Right lobe of liver (tissue), 6 donors: ENCODE results near the gene TOGARAM2. TPM values are rescaled to one million over a fixed set of nuclear protein-coding genes. Genes with fewer than 3 reads are reported as not detected.

Source experiments
- ATAC-seq, 4 donors: fragments of 200-7000 bp; cut with Tn5 transposase; one replicate each; pipeline ENCODE4 v1.9.1; 2020; ENCODE audit warnings: mild to moderate bottlenecking in 4 of 4, moderate library complexity in 4 of 4
- DNase-seq, 3 donors: peaks; one replicate each; pipeline ENCODE4 v3.0.0-alpha.2; 2020
- H3K27ac ChIP-seq, 3 donors: fragments of 200-600 bp; one replicate each; pipeline ENCODE4 v1.8.0; 2022
- H3K27me3 ChIP-seq, 2 donors: fragments of 200-600 bp; one replicate each; pipeline ENCODE4 v1.8.0; 2022
- H3K36me3 ChIP-seq, 4 donors: fragments of 200-600 bp; sonication (generic) in 1 of 4; one replicate each; pipeline versions ENCODE4 v1.5.1 to v1.8.0; 2017 to 2022; ENCODE audit warnings: control low read depth in 1 of 4
- H3K4me1 ChIP-seq, 4 donors: fragments of 200-600 bp; sonication (generic) in 1 of 4; one replicate each; pipeline versions ENCODE4 v1.5.1 to v1.8.0; 2017 to 2022; ENCODE audit warnings: control low read depth in 1 of 4
- H3K4me3 ChIP-seq, 3 donors: fragments of 200-600 bp; one replicate each; pipeline ENCODE4 v1.8.0; 2022
- H3K9me3 ChIP-seq, 4 donors: fragments of 200-600 bp; sonication (generic) in 1 of 4; one replicate each; pipeline versions ENCODE4 v1.5.1 to v1.8.0; 2017 to 2022; ENCODE audit warnings: control low read depth in 1 of 4
- POLR2A ChIP-seq: fragments of 450-650 bp; IDR thresholded peaks from one replicate; pipeline ENCODE4 v1.6.1; 2017; ENCODE audit warnings: antibody characterized with exemption, mild to moderate bottlenecking
- WGBS: methylation state at CpG from one replicate; pipeline ENCODE4 v1.1.6; 2018; ENCODE audit warnings: low coverage, low lambda C conversion rate; ENCODE audit not compliant: insufficient coverage; ENCODE audit errors: missing lambda C conversion rate; 5-methylcytosine and 5-hydroxymethylcytosine counted together
- intact Hi-C, 2 donors: fragments of 100-400 bp; cut with DNase I; formaldehyde crosslinking; loops; one replicate each; pipeline versions ENCODE4 v1.11.2 to v1.14.1; 2022
- total RNA-seq, 6 experiments: library from RNA; depleted of rRNA in 2 of 6; stranded (reverse); fragments of >200 nt in 2 of 6; fragmentation: NEBNext Ultra II Directional in 3 of 6; extraction: Animal tissue kit (Norgen Biotek cat#: 25700) in 3 of 6; gene quantifications; one replicate each; pipeline versions ENCODE4 v1.1.0 to v1.2.4, GENCODE V29; 2016 to 2023
- TF ChIP-seq, protein P1 (sequence below), 4 donors: fragments of 200-600 bp in 3 of 4; fragments of 450-650 bp in 1 of 4; IDR thresholded peaks; one replicate each; pipeline versions ENCODE4 v1.5.1 to v1.8.0; 2016 to 2022; ENCODE audit warnings: antibody characterized with exemption in 4 of 4, mild to moderate bottlenecking in 2 of 4
- donor health status: DM: no; HTN: yes; CAD: no.
- donor health status: DM: no; HTN: no; CAD: no.
- donor health status: DM: no; HTN: no; CAD: no.
- donor health status: DM: no; HTN: yes; CAD: no.
- donor health status: DM: no; HTN: yes; CAD: no.

Gene TOGARAM2
- total RNA-seq, 6 experiments from 2014 or later: 0.06 to 0.37 (median 0.14) TPM; not detected in 1

DNA sequence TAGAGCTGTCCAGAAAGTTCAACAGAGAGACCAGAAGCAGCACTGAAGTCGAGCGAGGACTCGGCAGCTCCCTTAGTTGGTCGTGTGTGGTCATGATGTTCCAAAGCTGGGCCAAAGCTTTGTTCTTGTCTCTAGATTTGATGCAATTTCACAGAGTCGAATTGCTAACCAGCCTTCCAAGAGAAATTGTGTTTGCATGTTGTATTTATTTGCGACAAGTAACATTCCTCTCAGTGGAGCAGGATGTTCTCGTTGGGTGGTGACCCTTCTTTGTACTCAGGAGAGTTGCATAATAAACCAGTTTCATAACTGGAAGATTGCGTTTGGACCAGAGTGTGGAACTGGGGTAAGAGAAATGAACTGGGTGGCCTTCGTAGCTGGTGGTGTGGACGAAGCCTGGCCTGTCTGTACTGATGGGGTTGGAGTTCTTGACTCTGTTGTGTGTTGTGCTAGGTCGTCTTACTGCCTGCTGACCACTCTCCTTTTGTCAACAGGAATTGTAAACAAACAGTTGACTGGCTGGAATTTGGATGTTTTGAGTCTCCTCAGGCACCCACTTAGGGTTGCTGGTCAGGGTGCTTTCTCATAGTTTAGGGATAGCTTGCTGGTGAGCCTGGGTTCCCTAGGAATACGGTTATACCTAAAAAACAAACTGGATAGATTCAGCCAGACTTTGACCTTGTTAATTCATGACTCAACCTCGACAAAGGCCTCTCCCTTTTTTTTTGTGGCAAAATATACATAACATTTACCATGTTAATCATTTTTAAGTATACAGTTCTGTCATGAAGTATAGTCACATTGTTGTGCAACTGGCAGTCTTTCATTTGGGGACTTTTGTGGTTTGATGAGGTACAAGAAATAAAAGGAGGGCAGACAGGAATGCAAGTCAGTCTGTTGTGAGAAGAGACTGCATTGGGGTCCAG lies 28.9 kb upstream of the TOGARAM2 start:
- DNase-seq: peak in 2 of 3 donors; percentile 69 to 71
- Histone ChIP-seq H3K4me1 (peaks cover 0 to 17% (median 7%) of the 10 kb centered on the region in 4 donors), H3K4me3 (no peak overlapping the region), H3K27me3 (no peaks in the 10 kb centered on the region), H3K9me3 (no peaks in the 10 kb centered on the region), H3K27ac (peak overlapping the region in 2 of 3 donors; percentile 75 to 89), H3K36me3 (peaks cover 0 to 11% (median 7%) of the 10 kb centered on the region in 4 donors)
- intact Hi-C loops: no loop called here
- peak; percentile 40 for TF ChIP-seq POLR2A
- TF ChIP-seq, protein P1, sequence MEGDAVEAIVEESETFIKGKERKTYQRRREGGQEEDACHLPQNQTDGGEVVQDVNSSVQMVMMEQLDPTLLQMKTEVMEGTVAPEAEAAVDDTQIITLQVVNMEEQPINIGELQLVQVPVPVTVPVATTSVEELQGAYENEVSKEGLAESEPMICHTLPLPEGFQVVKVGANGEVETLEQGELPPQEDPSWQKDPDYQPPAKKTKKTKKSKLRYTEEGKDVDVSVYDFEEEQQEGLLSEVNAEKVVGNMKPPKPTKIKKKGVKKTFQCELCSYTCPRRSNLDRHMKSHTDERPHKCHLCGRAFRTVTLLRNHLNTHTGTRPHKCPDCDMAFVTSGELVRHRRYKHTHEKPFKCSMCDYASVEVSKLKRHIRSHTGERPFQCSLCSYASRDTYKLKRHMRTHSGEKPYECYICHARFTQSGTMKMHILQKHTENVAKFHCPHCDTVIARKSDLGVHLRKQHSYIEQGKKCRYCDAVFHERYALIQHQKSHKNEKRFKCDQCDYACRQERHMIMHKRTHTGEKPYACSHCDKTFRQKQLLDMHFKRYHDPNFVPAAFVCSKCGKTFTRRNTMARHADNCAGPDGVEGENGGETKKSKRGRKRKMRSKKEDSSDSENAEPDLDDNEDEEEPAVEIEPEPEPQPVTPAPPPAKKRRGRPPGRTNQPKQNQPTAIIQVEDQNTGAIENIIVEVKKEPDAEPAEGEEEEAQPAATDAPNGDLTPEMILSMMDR (IDR thresholded peaks at IDR 0.05): no peak
- 22% methylated on average over 13 of the region's 13 CpGs for WGBS
- peak; percentile 87 to 89 (median 88) for ATAC-seq

GRCh38 chr2:28952836-28953211 lies 28.3 kb upstream of the TOGARAM2 start:
- peak overlapping the region in 2 of 3 donors; percentile 44 to 89 for H3K27ac ChIP-seq
- peak in 2 of 4 donors; percentile 11 to 14 for ATAC-seq
- no peak for DNase-seq
- 44% methylated on average over 5 of the region's 6 CpGs for WGBS
- intact Hi-C loops: no loop called here
- H3K9me3 ChIP-seq: no peaks in the 10 kb centered on the region
- TF ChIP-seq, protein P1 (IDR thresholded peaks at IDR 0.05): peak in 1 of 4 donors; percentile 14
- no peak for TF ChIP-seq POLR2A
- no peaks in the 10 kb centered on the region for H3K27me3 ChIP-seq
- H3K4me1 ChIP-seq: peaks cover 0 to 17% (median 7%) of the 10 kb centered on the region in 4 donors
- H3K36me3 ChIP-seq: peaks cover 0 to 7% (median 2%) of the 10 kb centered on the region in 4 donors
- H3K4me3 ChIP-seq: no peak overlapping the region

DNA sequence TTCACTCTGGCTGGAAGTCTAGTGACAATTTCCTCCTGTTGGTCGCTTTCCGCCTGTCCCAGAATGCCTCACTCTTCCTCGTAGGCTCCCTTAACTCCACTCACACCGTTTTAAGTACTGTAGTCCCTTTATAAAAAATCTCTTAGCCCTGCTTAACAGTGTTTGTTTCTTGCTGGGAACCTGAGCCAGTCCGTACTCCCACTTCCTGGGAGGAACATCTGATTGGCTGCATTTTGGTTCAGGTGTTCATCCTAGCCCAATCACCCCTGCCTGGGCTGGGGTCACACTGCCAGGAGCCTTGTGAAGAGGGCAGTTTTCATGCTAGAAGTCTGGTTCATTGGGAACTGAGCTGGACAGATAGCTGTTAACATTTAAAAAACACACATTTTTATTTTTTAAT lies 25.6 kb upstream of the TOGARAM2 start:
- intact Hi-C loops: no loop called here

DNA sequence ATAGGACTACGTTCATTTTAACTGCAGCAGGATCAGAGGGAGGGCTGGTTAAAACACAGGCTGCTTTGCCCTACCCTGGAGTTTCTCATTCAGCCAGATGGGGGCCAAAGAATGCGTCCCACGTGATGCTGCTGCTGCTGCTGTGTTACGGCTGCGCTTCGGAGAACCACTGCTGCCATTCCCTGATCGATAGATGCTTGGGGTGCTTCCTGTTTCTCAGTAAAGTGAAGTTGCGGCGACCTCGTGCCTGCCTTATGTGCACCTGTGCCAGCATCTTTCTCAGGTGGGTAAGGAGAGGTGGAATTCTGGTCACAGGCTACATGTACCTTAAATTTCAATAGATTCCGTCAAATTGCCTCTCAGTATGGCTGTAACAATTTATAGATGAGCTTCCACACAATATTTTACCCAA lies 24.7 kb upstream of the TOGARAM2 start:
- no peaks in the 10 kb centered on the region for H3K27me3 ChIP-seq
- TF ChIP-seq, protein P1 (IDR thresholded peaks at IDR 0.05): peak in 2 of 4 donors; percentile 8 to 12
- TF ChIP-seq POLR2A: no peak
- H3K9me3 ChIP-seq: no peaks in the 10 kb centered on the region
- no peak overlapping the region for H3K27ac ChIP-seq
- peak in 1 of 3 donors; percentile 32 for DNase-seq
- intact Hi-C loops: no loop called here
- no peak overlapping the region for H3K4me3 ChIP-seq
- H3K36me3 ChIP-seq: no peaks in the 10 kb centered on the region
- ATAC-seq: peak in 3 of 4 donors; percentile 14 to 59 (median 35)
- peaks cover 0 to 12% (median 4%) of the 10 kb centered on the region in 4 donors for H3K4me1 ChIP-seq
- 22% methylated on average over 6 of the region's 11 CpGs for WGBS

More for the DNA sequence above, 25.6 kb upstream of the TOGARAM2 start:
- Histone ChIP-seq H3K27ac (no peak overlapping the region), H3K4me1 (peaks cover 0 to 17% (median 7%) of the 10 kb centered on the region in 4 donors), H3K4me3 (no peak overlapping the region), H3K27me3 (no peaks in the 10 kb centered on the region), H3K36me3 (no peaks in the 10 kb centered on the region), H3K9me3 (no peaks in the 10 kb centered on the region)
- no peak for DNase-seq
- ATAC-seq: no peak
- 56% methylated on average over 5 of the region's 5 CpGs for WGBS
- TF ChIP-seq, protein P1 (IDR thresholded peaks at IDR 0.05): no peak
- no peak for TF ChIP-seq POLR2A
